GM19455 (cell line): Measurements from ENCODE around the gene AIG1.
A peak's percentile ranks its signal among the peaks of the same experiment; 100 is the strongest.

Experiments used
- ATAC-seq: cut with Tn5 transposase; IDR thresholded peaks from one replicate; pipeline ENCODE4 v1.9.1; 2021; ENCODE audit not compliant: unreplicated experiment

AIG1 gene

GRCh38 chr6:143261899-143262436, 201.3 kb downstream of the AIG1 start:
- ATAC-seq, result no peak

- no peak for ATAC-seq
These were observed 202.2 kb downstream of the AIG1 start for GRCh38 chr6:143262859-143263258.

DNA sequence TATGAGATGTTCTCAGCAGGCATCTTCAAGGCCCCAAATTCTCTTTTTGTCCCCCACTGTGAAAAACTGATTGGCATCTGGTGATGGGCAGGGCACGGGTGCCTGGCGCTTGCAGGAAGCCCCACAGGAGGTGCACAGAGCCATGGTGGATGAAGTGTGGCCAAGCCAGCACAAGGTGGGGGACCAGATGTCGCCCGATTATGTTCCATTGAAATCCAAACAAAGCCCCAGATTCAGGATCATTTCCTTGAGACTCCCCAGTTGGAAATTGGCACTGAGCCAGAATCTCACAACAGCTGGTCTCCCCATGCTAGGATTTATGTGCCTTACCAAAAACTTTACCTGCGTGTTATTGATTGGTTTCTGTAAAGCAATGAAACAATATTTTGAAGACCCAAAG, 203.7 kb downstream of the AIG1 start:
- ATAC-seq, result no peak

- ATAC-seq, result no peak
These were observed 204.5 kb downstream of the AIG1 start for GRCh38 chr6:143264986-143265764.

GRCh38 chr6:143267760-143268159, 207.1 kb downstream of the AIG1 start:
- ATAC-seq, result no peak

DNA sequence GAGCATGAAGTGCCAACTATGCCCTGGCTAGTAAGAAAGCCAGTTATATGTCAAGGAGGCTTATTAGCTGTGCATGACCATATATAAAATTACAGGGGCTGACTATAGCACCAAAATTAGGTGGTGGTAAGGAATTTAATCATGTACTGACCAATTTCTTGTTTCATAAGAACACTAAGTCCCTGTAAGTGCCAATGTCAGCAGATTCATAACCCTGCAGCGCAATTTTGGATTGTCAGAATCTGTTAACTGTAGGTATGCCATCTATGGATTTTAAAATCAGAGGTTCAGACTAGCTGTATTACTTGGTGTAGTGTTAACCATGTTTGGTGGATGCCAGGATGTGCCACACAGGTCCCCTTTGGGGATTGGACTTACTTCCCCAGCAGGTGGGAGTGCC, 207.8 kb downstream of the AIG1 start:
- no peak for ATAC-seq

DNA sequence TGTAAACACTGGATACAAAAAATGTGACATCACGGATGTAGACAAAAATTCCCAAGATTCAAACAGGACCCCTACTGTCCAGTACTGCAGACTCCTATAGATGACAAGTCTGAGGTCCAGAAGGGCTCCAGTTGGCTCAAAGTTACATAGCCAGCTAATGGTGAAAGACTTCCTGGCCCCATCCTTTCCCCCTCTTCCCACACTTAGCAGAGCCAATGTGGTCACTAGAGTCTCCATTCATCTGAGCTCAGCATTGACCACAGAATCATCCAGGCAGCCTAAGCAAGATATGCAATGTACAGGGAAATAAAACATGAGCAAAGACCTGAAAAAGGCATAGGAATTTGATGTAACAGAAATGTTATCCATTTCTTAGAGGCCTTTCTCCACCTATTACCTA, 209.3 kb downstream of the AIG1 start:
- ATAC-seq, result no peak

- ATAC-seq, result no peak
These were observed 210.3 kb downstream of the AIG1 start for GRCh38 chr6:143271024-143271423.

DNA sequence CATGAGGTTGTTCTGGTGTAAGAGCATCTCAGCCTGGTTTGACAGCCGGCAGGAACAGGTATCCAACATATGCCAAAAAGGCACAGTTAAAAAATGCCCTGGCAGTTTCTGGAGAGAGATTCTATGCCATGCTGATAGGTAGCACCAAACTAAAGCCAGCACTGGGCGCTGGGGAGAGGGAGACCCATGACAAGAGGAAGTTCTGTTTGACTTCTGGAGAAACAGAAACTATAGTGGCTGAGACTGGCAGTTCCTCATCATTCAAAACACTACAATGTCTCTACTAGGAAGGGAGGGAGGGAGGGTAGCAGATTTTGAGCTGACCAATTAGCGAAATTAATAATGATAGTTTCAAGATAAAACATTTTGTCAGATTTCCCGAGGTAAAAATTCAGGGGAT, 215.7 kb downstream of the AIG1 start:
- peak; percentile 99 for ATAC-seq

DNA sequence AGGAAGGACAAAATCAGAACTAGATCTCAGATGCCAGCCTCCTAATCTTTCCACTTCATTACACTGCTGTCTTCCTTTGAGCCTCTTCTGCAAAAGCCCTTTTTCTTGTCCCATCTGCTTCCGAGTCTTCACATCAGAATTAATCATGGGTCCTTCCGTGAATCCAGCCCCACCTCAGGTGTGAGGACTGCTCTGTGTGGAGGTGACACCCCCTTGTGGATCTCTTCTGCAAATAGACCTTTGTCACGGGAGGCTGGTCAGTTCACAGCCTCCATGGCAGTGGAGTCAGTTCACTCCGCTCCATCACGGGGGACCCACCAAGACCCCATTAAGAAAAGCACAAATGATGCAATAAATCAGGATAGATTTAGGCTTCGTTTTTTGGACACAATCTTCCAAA, 218.7 kb downstream of the AIG1 start:
- no peak for ATAC-seq

DNA sequence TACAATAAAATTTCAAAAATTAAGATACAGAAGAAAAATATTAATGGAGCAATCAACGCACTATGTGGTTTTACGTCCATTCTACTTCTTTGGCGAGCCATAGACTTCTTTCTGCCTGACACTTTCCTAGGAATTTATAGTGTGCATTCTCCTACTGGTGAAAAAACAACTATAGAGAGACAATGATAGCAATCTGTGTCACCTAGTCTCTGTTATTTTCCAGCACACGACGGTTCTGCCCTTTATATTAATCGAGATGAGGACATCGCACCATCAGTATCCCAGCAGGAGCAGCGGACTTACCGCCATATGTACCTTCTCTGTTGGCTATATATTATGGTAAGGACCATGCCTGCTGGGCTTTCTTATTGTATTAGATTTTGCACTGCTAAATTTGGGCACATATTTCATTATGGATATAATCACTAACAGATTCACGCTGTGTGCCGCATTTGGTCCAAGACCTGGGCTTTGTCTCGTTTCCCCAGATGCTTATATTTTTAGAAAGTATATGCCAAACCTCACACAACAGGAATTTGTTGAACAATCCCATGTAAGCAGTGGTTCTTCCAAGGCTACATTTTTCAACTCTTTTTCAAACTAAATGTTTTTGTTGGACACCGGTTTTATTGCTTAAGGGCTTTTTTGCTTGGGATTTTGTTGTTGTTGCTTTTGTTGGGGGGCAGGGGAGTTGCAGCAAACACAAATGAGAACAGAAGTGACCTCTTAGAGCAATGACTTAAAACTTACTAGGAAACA, 223.4 kb downstream of the AIG1 start:
- ATAC-seq, result no peak

DNA sequence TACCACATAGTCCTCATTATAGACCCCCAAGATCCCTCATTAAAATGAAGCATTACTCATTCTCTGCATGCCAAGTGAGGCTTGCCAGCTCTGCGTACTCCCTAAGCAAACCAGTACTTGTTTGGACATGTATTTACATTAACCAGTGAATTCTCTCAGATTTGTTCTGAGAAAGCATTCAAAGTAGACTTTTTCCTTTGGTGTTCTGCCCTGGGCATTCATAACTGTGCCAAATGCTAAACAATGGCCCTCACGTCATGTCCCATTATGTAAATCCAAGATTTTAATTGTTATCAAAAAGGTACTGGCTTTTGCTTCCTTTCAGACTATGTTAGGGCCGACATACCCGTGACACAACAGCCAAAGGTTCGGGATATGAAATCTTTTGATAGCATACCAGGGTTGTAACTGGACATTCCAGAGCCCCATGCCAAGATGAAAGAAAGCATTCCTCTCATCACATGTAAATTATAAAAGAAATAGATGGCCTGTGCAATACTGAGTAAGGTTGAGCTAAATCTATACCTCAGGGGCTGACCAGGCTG, 225.6 kb downstream of the AIG1 start:
- no peak for ATAC-seq

- no peak for ATAC-seq
These were observed 228.2 kb downstream of the AIG1 start for GRCh38 chr6:143288923-143289322.

DNA sequence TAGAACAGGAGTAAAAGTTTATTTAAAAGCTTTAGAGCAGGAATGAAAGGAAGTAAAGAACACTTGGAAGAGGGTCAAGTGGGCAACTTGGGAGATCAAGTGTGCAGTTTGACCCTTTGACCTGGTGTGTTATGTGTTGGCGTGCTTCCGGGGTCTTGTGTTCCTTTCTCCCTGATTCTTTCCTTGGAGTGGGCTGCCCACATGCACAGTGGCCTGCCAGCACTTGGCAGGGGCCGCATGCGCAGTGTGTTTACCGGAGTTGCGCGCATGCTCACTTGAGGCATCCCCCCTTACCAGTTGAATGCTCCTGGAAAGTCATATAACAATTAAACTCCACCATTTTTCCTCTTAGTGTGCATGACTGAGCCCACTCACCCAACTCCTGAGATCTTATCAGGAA, 229.5 kb downstream of the AIG1 start:
- ATAC-seq, result no peak

GRCh38 chr6:143293523-143293922, 232.8 kb downstream of the AIG1 start:
- ATAC-seq, result no peak

DNA sequence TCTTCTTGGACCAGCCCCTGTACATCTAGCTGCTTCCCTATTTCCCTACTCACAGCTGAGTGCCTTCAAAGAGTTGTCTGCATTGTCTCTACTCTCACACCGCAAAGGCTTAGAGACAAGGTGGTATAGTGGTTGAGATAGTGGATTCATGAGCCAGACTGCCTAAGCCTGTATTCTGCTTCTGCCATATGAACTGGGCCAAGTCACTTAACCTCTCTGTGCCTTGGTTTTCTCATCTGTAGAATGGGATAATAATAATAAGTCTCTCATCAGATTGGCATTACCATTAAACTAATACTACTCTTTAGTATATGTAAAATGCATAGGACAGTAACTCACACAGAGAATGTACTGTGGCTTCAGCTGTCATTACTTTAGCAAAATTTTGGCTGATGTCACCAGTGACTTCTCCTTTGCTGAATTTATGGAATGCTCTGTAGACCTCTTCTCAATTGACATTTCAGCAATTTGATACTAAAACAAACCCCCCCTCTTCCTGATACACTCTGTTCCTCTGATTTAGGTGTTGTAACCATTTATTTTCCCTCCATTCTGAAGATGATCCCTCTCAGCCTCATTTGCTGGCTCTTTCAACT, 233.7 kb downstream of the AIG1 start:
- no peak for ATAC-seq

GRCh38 chr6:143295932-143296331, 235.2 kb downstream of the AIG1 start:
- no peak for ATAC-seq

- ATAC-seq, result no peak
These were observed 237.4 kb downstream of the AIG1 start for GRCh38 chr6:143298071-143298470.

DNA sequence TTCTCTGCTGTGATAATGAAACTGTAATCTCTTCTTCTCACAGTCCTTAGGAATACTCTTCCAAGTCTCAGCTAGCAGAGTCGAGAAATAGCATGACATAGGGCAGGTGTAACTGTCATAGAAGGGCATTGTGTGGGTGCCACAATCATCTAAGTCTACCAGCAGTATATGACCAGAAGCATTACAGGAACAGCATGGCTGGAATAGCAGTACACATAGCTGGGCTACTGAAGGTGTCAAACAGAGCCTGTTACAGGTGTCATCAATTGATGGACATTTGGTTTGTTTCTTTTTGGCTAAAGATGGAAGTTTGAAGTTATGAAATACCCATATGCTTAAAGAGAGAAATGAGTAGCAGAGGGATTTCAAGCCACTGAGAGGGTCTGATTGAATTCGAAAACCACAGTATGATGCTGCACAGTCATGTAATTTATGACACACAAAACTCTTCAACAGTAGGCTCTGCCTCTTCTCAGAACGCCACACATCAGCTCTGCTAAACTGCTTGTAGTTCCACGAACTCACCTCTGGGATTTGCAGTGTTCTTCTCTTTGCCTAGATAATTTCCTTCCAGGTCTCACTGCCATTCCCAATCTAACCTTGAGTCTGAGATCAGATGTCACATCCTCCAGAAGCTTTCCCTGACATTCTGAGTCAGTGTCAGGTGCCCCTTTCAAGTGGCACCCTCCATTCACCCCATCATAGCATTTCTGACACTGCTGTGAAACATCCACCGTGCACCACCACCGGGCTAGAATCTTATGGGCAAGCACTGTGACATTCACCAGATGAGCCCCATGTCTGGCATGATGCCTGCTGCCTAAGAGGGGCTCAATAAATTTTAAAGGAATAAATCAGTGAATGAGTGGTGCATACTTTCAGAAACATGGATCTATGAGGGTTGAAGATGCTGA, 238.8 kb downstream of the AIG1 start:
- ATAC-seq, result peak; percentile 87

- ATAC-seq, result no peak
These were observed 240.5 kb downstream of the AIG1 start for GRCh38 chr6:143301188-143301587.
